IPS-NIHi7 (cell line): ENCODE measurements around the gene DLGAP1.
A peak's percentile ranks its signal among the peaks of the same experiment; 100 is the strongest.
"Not testable (repeated sequence)": the region's sequence is repeated elsewhere in the genome, so short reads cannot be mapped to it uniquely, and the experiment has no call there.

Experiments used
- DNase-seq: peaks from one replicate; pipeline ENCODE4 v3.0.0; 2012; ENCODE audit warnings: mixed read lengths; ENCODE audit errors: extremely low spot score

DLGAP1 gene

DNA sequence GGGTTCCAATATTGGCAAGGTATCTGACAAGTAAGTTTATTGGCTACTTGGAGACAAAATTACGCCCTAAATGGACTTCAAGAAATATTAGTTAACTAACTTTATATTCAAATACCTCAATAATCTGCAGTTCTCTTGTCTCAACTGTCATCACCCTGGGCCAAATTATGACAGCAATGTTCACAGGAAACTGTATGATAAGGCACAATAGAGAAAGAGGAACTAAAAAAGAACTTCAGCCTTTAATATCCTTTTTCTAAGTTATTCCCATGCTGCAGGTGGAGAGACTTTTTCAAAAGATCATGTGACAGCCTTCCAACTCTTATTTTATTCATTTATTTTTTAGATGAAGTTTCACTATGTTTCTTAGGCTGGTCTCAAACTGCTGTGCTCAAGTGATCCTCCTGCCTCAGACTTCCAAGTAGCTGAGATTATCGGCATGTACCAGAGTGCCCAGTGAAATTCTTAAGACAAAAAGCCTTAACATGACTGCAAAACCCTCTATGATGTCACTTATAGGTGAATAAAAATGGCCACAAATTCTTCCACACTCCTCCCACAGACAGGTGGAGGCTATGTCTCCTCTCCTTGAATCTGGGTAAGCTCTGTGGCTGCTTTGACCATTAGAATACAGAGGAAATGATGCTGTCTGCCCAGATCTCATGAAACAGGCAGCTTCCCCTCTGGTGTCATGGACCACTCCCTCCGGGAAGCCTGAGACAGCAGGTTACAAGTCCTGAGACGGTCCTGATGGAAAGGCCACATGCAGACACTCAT, 794.2 kb downstream of the DLGAP1 start:
- no peak for DNase-seq

DNA sequence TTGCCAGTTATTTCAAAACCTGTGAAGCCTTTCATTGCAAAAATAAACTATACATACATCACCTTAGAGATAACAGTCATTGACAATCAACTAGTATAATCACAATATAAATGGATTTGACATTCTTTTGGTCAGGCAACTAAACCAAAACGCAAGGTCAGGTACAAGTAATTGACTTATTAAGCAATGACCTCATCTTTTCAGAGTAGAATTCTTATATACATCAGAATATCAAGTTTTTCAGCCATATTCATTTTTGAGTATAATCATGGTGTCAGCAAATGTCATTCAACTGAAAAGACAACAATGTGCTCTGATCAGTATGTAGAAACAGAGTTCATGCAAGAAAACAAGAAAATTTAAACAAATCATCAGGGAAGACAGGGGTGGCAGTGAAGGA, 796.6 kb downstream of the DLGAP1 start:
- no peak for DNase-seq

DNA sequence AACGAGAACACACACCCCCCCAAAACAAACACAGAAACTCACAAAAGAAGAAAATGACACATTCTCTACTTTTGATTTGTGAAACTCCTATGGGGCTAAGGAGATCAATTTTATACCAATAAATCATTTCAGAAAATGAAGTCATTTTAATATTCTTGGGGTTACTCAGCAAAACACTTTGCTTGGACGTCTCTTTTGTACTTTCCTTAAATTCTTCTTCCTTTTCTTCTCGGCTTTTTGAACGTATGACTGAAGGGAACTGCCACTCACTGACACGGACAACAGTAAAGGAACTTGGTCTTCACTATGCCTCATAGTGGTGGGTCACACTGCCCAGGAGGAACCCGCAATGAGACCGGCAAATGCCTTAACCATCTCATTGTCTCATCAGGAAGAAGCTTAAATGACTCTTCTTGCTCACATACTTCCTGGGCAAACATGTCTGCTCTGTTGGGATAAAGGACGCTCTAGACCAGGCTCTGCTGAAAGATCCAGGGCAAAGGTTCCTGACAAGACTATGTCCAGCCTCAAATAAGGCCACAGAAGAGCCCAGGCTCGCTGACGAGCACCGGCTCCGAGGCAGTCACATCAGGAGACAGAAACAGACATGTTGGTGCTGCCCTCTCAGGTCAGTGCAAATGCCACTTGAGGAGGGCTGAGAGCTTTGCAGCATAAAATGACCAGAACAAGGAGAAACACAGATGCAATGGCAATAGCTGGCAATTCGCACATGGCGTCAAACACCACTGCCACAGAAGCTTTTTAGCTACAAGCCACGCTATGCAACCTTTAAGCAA, 799.7 kb downstream of the DLGAP1 start:
- DNase-seq = no peak

DNA sequence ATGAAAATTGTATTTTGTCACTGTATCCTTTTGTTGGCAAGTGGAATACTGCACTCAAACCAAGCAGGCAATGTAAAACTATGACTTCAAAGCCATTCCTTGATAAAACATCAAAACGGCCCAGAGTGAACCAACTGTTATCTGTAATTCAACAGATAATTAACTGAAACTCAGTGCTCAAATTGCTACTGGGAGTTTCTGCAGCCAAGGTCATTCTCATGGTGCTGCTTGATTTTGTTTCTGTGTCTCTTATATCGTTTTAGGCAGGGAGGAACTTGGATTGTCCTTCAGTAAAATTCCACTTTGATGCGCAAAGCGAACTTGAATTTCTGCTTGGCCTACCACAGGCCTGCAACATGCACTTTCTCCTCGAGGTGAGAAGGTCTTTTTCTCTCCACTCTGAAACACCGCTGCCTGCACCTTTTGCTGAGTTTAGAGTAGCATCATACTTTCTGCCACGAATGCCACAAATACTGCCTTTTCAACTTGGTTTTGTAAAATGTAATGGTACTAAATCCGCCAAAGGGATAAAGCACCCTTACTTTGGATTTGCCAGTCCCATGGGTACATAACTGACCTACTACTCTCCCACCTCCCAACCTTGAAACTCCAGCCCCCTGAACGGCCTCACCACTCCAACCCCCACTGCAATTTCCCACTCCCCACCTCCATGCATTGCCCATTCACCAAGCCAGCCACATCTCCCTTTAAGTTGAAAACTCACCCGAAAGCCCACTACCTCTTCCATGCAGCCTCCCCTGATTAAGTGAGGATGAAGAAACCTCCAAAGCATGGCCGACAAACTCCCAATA, 800.5 kb downstream of the DLGAP1 start:
- no peak for DNase-seq

DNA sequence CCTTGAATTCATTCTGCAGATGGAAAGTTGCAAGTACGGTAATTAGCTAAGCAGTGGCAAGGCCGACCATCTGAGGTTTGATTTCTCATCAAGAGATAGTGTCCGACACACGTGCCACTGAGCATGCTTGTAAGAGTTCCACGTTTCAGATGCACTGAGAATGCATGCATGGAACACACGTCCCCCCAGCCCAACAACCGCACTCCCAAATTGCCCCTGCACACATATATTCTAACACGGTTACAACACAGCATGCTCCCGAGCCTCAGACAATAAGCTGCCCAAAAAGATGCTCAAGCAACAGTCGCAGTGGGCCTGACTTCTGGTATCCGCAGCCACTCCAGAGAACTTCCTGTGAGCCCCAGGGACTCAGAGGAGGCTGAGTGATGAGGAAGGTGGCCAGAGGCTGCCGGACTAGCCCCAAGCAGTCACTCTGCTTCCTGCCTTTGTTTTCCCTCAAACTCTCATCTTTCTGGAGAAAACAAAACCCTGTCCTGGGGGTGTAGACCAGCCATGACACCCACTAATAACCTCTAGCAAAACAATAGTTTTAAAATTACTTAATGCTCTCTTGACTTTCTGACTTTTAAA, 801.2 kb downstream of the DLGAP1 start:
- DNase-seq = no peak

DNA sequence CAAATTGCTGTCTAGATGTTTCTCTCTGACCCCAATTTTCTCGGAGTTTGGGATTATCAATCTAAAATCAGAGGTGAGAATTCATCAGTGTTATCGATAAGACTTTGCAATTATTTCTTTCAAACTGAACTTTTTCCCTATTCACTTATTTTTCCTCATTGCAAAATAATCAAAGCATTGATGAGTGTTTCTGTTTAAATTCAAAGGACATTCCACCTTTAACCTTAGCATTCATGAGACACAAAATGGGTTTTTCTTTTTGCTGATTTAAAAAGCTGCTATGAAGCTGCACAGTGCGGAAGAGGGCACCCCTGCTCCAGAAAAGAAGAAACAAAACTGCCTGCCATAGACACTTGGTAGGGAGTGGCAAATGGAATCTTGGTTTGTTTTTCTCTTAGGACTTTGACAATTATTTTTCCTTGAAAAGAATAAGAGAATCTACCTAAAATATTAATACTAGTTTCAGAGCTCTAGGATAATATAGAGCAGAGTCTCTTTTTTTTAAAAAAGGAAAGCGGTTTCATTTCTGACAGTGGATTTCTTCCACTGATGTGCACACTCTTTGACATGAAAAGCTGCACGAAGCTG, 801.8 kb downstream of the DLGAP1 start:
- DNase-seq = no peak

DNA sequence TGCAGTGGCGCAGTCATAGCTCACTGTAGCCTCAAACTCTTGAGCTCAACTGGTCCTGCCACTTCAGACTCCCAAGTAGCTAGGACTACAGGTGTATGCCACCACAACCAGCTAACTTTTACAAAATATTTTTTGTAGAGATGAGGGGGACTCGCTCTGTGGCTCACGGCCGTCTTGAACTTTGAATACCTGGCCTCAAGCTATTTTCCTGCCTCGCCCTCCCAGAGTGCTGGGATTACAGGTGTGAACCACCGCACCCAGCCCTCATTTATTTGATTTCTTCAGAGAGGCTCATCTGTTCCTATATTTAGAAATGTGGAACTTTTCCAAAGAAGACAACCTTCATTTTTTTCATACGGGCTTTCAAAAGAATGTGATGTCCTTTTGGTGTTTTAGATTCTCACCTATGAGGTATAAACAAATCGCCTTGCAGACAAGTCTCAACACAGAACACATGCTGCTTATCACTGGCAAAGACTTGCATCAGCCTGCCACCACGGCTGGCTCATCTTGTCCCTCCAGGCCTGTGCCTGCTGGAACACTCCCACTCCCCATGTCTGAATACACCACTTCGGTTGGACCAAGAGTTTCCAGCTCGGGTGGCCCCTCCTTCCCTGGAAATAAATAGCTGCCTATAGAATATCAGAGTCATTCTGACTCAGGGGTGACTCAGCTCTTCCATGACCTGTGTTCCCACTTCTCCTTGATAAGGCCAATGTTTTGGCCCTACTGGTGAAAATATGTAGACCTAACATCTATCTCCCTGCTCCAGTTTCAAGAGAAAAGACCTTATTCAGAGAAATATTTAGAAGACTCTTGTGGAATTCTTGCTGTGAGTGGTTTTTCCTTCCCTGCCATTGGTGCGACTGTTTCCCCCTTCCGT, 802.5 kb downstream of the DLGAP1 start:
- peak; percentile 63 for DNase-seq

- DNase-seq = no peak
Observed at GRCh38 chr18:3651266-3651665, 803.8 kb downstream of the DLGAP1 start.

DNA sequence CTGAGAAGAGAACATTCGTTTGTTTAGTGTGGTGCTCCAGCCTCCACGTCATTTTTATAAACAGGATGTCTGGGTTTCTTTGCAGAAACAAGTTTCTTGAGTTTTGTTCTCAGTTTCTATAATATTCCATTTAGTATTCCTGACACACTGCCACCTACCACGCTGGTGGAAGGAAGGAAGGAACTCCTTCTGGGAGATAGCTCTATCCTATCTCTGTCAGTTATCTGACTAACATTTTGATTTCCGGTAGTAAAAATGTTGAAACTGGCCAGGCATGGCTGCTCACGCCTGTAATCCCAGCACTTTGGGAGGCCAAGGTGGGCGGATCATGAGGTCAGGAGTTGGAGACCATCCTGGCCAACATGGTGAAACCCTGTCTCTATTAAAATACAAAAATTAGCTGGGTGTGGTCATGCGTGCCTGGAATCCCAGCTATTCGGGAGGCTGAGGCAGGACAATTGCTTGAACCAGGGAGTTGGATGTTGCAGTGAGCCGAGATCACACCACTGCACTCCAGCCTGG, 804.5 kb downstream of the DLGAP1 start:
- not testable (repeated sequence) for DNase-seq

DNA sequence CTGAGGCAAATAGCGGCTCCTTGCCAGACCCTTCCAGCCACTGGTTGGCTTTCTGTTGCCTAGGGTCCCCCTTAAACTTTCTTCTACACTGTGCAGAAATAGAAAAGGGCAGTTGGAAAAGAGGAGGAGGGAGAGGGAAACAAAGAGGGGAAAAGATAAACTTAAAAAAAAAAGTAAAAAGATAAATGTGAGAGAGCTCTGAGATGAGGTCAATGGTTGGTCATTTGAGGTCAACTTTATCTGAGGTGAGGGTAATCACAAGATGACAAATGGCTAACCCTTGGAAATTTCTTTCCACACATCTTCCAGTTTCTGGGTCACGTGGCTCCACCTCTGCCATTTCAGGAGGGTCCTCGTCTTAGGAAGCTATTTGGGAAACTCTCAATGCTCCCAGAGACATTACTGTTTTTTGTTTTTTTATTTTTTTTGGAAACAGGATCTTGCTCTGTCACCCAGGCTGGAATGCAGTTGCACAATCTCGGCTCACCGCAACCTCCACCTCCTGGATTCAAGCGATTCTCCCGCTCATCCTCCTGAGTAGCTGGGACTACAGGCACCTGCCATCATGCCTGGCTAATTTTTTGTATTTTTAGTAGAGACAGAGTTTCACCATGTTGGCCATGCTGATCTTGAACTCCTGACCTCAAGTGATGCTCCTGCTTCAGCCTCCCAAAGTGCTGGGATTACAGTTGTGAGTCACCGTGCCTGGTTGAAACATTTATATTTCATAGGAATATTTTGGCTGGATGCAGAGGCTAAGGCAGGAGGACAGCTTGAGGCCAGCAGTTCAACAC, 805.3 kb downstream of the DLGAP1 start:
- DNase-seq = no peak

DNA sequence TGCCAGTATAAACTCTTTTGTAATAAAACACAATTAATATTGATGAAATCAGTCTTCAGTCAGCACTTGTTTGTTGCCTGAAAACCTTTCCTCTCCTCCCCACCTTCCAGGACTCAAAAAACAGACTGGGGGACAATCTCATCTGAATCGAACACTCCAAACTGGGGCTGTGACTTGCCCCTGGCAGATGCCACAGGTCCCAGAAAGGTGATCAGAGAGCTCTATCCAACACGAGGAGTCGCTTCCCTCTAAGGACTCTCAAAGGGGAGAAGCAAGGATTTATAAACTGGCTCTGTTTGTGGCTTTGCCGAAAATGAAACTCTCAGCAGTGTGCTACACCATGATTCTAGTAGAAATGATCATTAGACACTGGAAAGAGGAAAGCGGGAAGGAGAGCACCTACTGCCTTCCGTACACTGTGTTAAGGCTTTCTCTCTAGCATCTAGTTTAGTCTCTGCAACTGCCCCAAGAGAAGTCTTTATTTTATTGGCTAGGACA, 805.9 kb downstream of the DLGAP1 start:
- DNase-seq = no peak

GRCh38 chr18:3648641-3649040, 806.5 kb downstream of the DLGAP1 start:
- no peak for DNase-seq

DNA sequence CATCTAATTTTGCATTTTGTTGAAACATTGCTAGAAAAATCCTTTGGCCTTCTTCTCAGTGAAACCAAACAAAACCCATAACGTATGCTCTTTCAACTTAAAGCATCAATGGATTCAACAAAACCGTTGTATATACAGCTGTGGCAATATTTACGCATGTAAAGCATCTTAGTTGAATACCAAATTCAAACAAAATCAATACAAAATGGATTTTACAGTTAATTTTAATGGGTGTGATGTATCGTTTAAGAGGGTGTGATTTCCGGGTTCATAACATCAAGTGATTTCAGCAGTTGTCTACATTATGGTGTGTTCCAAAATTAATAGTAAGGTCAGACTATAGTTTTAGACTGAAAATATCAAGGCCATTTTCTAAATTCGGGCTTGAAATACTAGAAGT, 806.9 kb downstream of the DLGAP1 start:
- DNase-seq = no peak

DNA sequence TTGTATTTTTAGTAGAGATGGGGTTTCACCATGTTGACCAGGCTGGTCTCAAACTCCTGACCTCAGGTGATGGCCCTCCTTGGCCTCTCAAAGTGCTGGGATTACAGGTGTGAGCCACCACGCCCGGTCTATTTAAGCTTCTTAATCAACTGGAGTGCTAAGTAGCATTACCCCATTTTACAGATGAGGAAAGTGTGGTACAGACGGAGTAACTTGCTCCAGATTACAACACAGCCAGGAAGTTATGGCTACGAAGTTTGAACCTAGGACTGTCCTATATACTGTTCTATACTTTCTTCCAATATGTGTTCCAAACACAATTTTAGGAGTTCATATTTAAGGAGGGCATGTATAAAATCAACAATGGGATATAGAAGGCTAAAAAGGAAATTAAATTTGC, 807.5 kb downstream of the DLGAP1 start:
- DNase-seq = no peak

GRCh38 chr18:3645384-3646156, 809.5 kb downstream of the DLGAP1 start:
- no peak for DNase-seq

- no peak for DNase-seq
Observed at GRCh38 chr18:3634250-3634939, 820.7 kb downstream of the DLGAP1 start.

- no peak for DNase-seq
Observed at GRCh38 chr18:3631887-3632286, 823.2 kb downstream of the DLGAP1 start.

GRCh38 chr18:3626929-3627458, 828.1 kb downstream of the DLGAP1 start:
- no peak for DNase-seq
